ENCODE data around the gene PMCH. TPM values are rescaled to one million over a fixed set of nuclear protein-coding genes. Genes with fewer than 3 reads are reported as not detected.

PMCH gene
- total and polyA plus RNA-seq, 2 of the 8 experiments (the other 6 are each of a cell fraction or from before 2014, with no cell fraction given), result not detected

- Histone ChIP-seq H3K23ac (ENCODE audit: insufficient read length) (no peak overlapping the region), H3K4me1 (replicated peaks in 1 of 4; ENCODE audit: control insufficient read depth in 3 of 4, insufficient read depth in 4 of 4, low read length in 3 of 4) (no peaks in the 10 kb centered on the region), H3K79me2 (ENCODE audit: control insufficient read depth in 1 of 2, insufficient read depth in 2 of 2, low read length in 2 of 2) (no peaks in the 10 kb centered on the region), H2BK15ac (ENCODE audit: low read length) (no peak overlapping the region), H3K36me3 (ENCODE audit: control insufficient read depth in 2 of 4, insufficient read depth in 4 of 4, low read length in 3 of 4) (no peaks in the 10 kb centered on the region; a peak in 1 of 8 replicates), H4K20me1 (replicated peaks in 1 of 2; ENCODE audit: control insufficient read depth in 1 of 2, insufficient read depth in 2 of 2, low read length in 2 of 2) (peaks cover 0 to 2% of the 10 kb centered on the region in 2 experiments), H4K8ac (ENCODE audit: extremely low read depth, insufficient read depth, low read length) (no peak overlapping the region), H3K79me1 (ENCODE audit: low read depth, low read length) (no peaks in the 10 kb centered on the region), H3K9me3 (ENCODE audit: insufficient read depth in 2 of 2, low read depth in 1 of 2, low read length in 1 of 2) (no peaks in the 10 kb centered on the region), H2AK5ac (ENCODE audit: low read depth, low read length) (no peak overlapping the region), H3K4ac (replicated peaks; ENCODE audit: insufficient read length, low read depth, low read length) (no peak overlapping the region), H2BK12ac (ENCODE audit: low read depth, low read length) (no peak overlapping the region), H4K5ac (ENCODE audit: insufficient read length, low read depth, low read length) (no peak overlapping the region), H3K27ac (ENCODE audit: low read depth, low read length) (no peak overlapping the region), H3K56ac (replicated peaks; ENCODE audit: insufficient read length, low read depth, low read length) (no peak overlapping the region), H3K4me3 (ENCODE audit: extremely low read depth in 1 of 4, insufficient read depth in 2 of 4, low read depth in 3 of 4, low read length in 4 of 4) (no peak overlapping the region), H3K27me3 (replicated peaks in 1 of 4; ENCODE audit: control insufficient read depth in 3 of 4, extremely low read depth in 1 of 4, insufficient read depth in 3 of 4, low read length in 3 of 4) (no peaks in the 10 kb centered on the region), H3K18ac (ENCODE audit: extremely low read depth, low read length) (no peak overlapping the region), H3K23me2 (ENCODE audit: low read depth, low read length) (no peaks in the 10 kb centered on the region; the same call in 1 of the 2 replicates), H2BK5ac (ENCODE audit: low read depth, low read length) (no peak overlapping the region), H4K91ac (replicated peaks; ENCODE audit: insufficient read length, low read length) (no peak overlapping the region), H3K14ac (ENCODE audit: insufficient read length) (no peak overlapping the region), H3K9ac (replicated peaks in 1 of 4; ENCODE audit: extremely low read depth in 1 of 4, low read depth in 3 of 4, low read length in 3 of 4) (no peak overlapping the region), H2BK20ac (ENCODE audit: low read length) (no peak overlapping the region), H2AFZ (ENCODE audit: low read length) (no peak overlapping the region), H2BK120ac (replicated peaks; ENCODE audit: low read depth, low read length) (no peak overlapping the region), H3K4me2 (ENCODE audit: insufficient read depth in 1 of 2, low read depth in 2 of 2, low read length in 2 of 2) (no peak overlapping the region)
- no peak for DNase-seq (ENCODE audit: low read depth in 1 of 2, low spot score in 2 of 2)
- ChIA-PET CTCF (ENCODE audit: partially characterized antibody) (interaction anchor here (0.7 to 2.4 kb wide), 3 partner anchors 12 to 22 kb away, joined by 3 to 8 read pairs (median 4); no protein-coding TSS in a partner anchor), POLR2A (ENCODE audit: partially characterized antibody) (no interaction called here)
- no peak for FAIRE-seq
- TF ChIP-seq RAD21 (IDR thresholded peaks at IDR 0.05 in 1 of 2, conservative IDR thresholded peaks at IDR 0.05 in 1 of 2; ENCODE audit: low read depth in 2 of 2, low read length in 2 of 2), result no peak
- no peak for TF ChIP-seq SIN3A (conservative IDR thresholded peaks at IDR 0.05 in 1 of 2, IDR thresholded peaks at IDR 0.05 in 1 of 2; ENCODE audit: low read depth in 1 of 2, low read length in 2 of 2)
- no peak for TF ChIP-seq CTBP2 (IDR thresholded peaks at IDR 0.05; ENCODE audit: borderline replicate concordance, insufficient read depth, insufficient read length, low read length)
- TF ChIP-seq CTCF (IDR thresholded peaks at IDR 0.05; ENCODE audit: control extremely low read depth in 1 of 3, insufficient read depth in 1 of 3, low read depth in 1 of 3, low read length in 3 of 3), result no peak
- no peak for TF ChIP-seq TAF7 (optimal IDR thresholded peaks at IDR 0.05; ENCODE audit: borderline replicate concordance, low read depth, low read length)
- TF ChIP-seq CBX5 (IDR thresholded peaks at IDR 0.05; ENCODE audit: low read depth, low read length), result no peak
- no peak for TF ChIP-seq YY1 (IDR thresholded peaks at IDR 0.05; ENCODE audit: low read depth, low read length)
- TF ChIP-seq MAFK (IDR thresholded peaks at IDR 0.05; ENCODE audit: low read depth, low read length), result no peak
- TF ChIP-seq NRF1 (IDR thresholded peaks at IDR 0.05; ENCODE audit: low read depth, low read length), result no peak
- TF ChIP-seq POU5F1 (IDR thresholded peaks at IDR 0.05; ENCODE audit: low read depth, low read length), result no peak
- no peak for TF ChIP-seq BACH1 (IDR thresholded peaks at IDR 0.05; ENCODE audit: low read length)
- no peak for TF ChIP-seq CHD2 (IDR thresholded peaks at IDR 0.05; ENCODE audit: low read length)
Measured at GRCh38 chr12:102171951-102172350, 25.7 kb downstream of the PMCH start.
